Measurements from ENCODE around the gene LCE1B. TPM values are rescaled to one million over a fixed set of nuclear protein-coding genes. Genes with fewer than 3 reads are reported as not detected.

The LCE1B gene
- polyA plus RNA-seq, 10 donors = not detected

DNA sequence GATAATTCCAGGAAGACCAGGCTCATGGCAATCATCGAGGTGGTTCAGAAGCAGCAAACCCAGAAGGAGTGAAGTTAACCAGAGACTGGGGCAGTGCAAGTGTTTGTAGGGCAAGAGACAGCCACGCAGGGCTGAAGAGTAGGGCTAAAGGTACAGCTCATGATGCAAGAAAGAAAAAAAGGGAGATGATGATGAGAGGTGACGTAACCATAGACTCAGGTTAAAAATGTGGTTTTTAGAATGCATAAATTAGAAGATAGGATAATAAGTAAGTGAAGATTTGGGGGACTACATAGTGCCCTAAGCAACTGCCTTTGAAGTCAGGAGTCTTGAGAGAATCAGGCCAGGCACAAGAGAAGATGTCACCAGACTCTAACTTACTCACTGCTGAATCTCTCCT, 48.4 kb downstream of the LCE1B start:
- DNase-seq = no peak

DNA sequence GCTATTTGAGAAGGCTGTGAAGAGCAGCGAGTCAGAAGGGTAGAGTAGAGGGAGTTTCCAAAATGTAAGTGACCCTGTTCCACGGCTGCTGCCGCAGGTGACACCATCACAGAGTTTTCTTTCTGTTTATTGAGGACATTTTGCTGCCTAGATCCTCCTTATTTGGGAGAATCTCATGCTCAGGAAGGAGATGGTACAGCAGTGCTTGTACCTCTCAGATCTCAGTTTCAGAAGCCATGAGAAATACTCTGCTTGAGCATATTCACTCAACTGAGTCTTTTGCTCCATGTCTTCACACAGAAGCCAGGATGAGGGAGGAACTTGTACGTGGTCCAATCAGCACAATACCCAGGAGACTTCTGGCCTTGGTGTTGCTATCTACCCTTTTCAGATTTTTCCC, 49.6 kb downstream of the LCE1B start:
- no peak for DNase-seq

Other genes with a start within 250 kb of the LCE1B start
- gene LCE3E, start 245.2 kb upstream of the LCE1B start, polyA plus RNA-seq (ENCODE audit: insufficient read length in 10 of 10) = not detected
- gene LCE3D, start 231.5 kb upstream of the LCE1B start, polyA plus RNA-seq (ENCODE audit: insufficient read length in 10 of 10) = not detected
- gene LCE3C, start 211.7 kb upstream of the LCE1B start, polyA plus RNA-seq (ENCODE audit: insufficient read length in 10 of 10) = not detected
- not detected for gene LCE3B, start 198.2 kb upstream of the LCE1B start, polyA plus RNA-seq (ENCODE audit: insufficient read length in 10 of 10)
- gene LCE3A, start 188.9 kb upstream of the LCE1B start, polyA plus RNA-seq (ENCODE audit: insufficient read length in 10 of 10) = not detected
- gene LCE2D, start 148.6 kb upstream of the LCE1B start, polyA plus RNA-seq (ENCODE audit: insufficient read length in 10 of 10) = not detected
- not detected for gene LCE2C, start 136.7 kb upstream of the LCE1B start, polyA plus RNA-seq (ENCODE audit: insufficient read length in 10 of 10)
- gene LCE2B, start 125.8 kb upstream of the LCE1B start, polyA plus RNA-seq (ENCODE audit: insufficient read length in 10 of 10) = not detected
- not detected for gene LCE2A, start 113.6 kb upstream of the LCE1B start, polyA plus RNA-seq (ENCODE audit: insufficient read length in 10 of 10)
- not detected for gene LCE4A, start 103.8 kb upstream of the LCE1B start, polyA plus RNA-seq (ENCODE audit: insufficient read length in 10 of 10)
- not detected for gene KPRP, start 53.9 kb upstream of the LCE1B start, polyA plus RNA-seq (ENCODE audit: insufficient read length in 10 of 10)
- gene LCE1F, start 36.8 kb upstream of the LCE1B start, polyA plus RNA-seq (ENCODE audit: insufficient read length in 10 of 10) = not detected
- gene LCE1E, start 25.7 kb upstream of the LCE1B start, polyA plus RNA-seq (ENCODE audit: insufficient read length in 10 of 10) = not detected
- gene LCE1D, start 15.2 kb upstream of the LCE1B start, polyA plus RNA-seq (ENCODE audit: insufficient read length in 10 of 10) = not detected
- gene LCE1C, start 5.3 kb upstream of the LCE1B start, polyA plus RNA-seq (ENCODE audit: insufficient read length in 10 of 10) = not detected
- not detected for gene LCE1A, start 15.5 kb downstream of the LCE1B start, polyA plus RNA-seq (ENCODE audit: insufficient read length in 10 of 10)
- gene LCE6A, start 30.9 kb downstream of the LCE1B start, polyA plus RNA-seq (ENCODE audit: insufficient read length in 10 of 10) = not detected
- not detected for gene LCE7A, start 48.0 kb downstream of the LCE1B start, polyA plus RNA-seq (ENCODE audit: insufficient read length in 10 of 10)
- gene SMCP, start 66.4 kb downstream of the LCE1B start, polyA plus RNA-seq (ENCODE audit: insufficient read length in 10 of 10) = not detected
- gene IVL, start 96.6 kb downstream of the LCE1B start, polyA plus RNA-seq (ENCODE audit: insufficient read length in 10 of 10) = 1 to 10 TPM in 2 of 10 donors, under 1 TPM in 2, not detected in 6; 0.05 to 6.0 (median 1.3) TPM
- not detected for gene SPRR5, start 135.2 kb downstream of the LCE1B start, polyA plus RNA-seq (ENCODE audit: insufficient read length in 10 of 10)
- not detected for gene SPRR4, start 158.7 kb downstream of the LCE1B start, polyA plus RNA-seq (ENCODE audit: insufficient read length in 10 of 10)
- 1 to 10 TPM in 1 of 10 donors, not detected in 9; 4.3 TPM for gene SPRR1A, start 172.1 kb downstream of the LCE1B start, polyA plus RNA-seq (ENCODE audit: insufficient read length in 10 of 10)
- 1 to 10 TPM in 1 of 10 donors, under 1 TPM in 3, not detected in 6; 0.24 to 8.0 (median 0.27) TPM for gene SPRR3, start 189.8 kb downstream of the LCE1B start, polyA plus RNA-seq (ENCODE audit: insufficient read length in 10 of 10)
- gene SPRR1B, start 219.2 kb downstream of the LCE1B start, polyA plus RNA-seq (ENCODE audit: insufficient read length in 10 of 10) = 1 to 10 TPM in 1 of 10 donors, under 1 TPM in 1, not detected in 8; 0.24 to 7.1 TPM
- not detected for gene SPRR2D, start 229.1 kb downstream of the LCE1B start, polyA plus RNA-seq (ENCODE audit: insufficient read length in 10 of 10)
- gene SPRR2A, start 245.5 kb downstream of the LCE1B start, polyA plus RNA-seq (ENCODE audit: insufficient read length in 10 of 10) = under 1 TPM in 1 of 10 donors, not detected in 9; 0.28 TPM

All from muscle of back (tissue), 11 donors.